B cell (primary cell): ENCODE measurements around the gene FOXS1. TPM values are rescaled to one million over a fixed set of nuclear protein-coding genes. Genes with fewer than 3 reads are reported as not detected.

ENCODE experiments used
- ATAC-seq: fragments of 200-7000 bp; cut with Tn5 transposase; one replicate; pipeline ENCODE4 v1.10.0; 2021; ENCODE audit warnings: low read depth, mild to moderate bottlenecking, moderate number of reproducible peaks, moderate library complexity
- CTCF ChIA-PET: fragments of 350-600 bp; sonication (Branson Sonifier 250); formaldehyde crosslinking; loops from one replicate; lab custom pipeline; 2021; ENCODE audit warnings: antibody characterized with exemption, inconsistent platforms; lab: Charles Lee
- POLR2A ChIA-PET: fragments of 350-600 bp; sonication (Branson Sonifier 250); formaldehyde crosslinking; loops from one replicate; lab custom pipeline; 2021; ENCODE audit warnings: antibody characterized with exemption; lab: Charles Lee
- DNase-seq: peaks from one replicate; pipeline ENCODE4 v3.0.0; 2013
- H2AFZ ChIP-seq: 2 replicates; pipeline ENCODE4 v1.6.1; 2012; ENCODE audit warnings: mild to moderate bottlenecking, low read depth, low read length; ENCODE audit not compliant: insufficient read depth, poor library complexity, severe bottlenecking
- H3K27ac ChIP-seq, 2 donors: 1 replicate in 1 of 2; 2 replicates in 1 of 2; pipeline ENCODE4 v1.5.1; 2012 to 2013; ENCODE audit warnings: low read length in 2 of 2, mild to moderate bottlenecking in 2 of 2, moderate library complexity in 1 of 2
- H3K27me3 ChIP-seq, 4 experiments: fragments of 200-600 bp in 1 of 4; sonication (generic) in 1 of 4; replicated peaks in 1 of 4; 1 replicate in 2 of 4; 2 replicates in 2 of 4; pipeline versions ENCODE4 v1.6.1 to v1.7.0; 2013 to 2016; ENCODE audit warnings: low read length in 3 of 4, mild to moderate bottlenecking in 2 of 4, mixed read lengths in 1 of 4, moderate library complexity in 1 of 4; ENCODE audit not compliant: insufficient read depth in 4 of 4, control insufficient read depth in 3 of 4; ENCODE audit errors: control extremely low read depth in 1 of 4
- H3K36me3 ChIP-seq, 2 experiments: replicated peaks in 1 of 2; 1 replicate in 1 of 2; 2 replicates in 1 of 2; pipeline versions ENCODE4 v1.6.1 to v1.7.1; 2013; ENCODE audit warnings: low read length in 1 of 2; ENCODE audit not compliant: insufficient read depth in 2 of 2, control insufficient read depth in 1 of 2; ENCODE audit errors: control extremely low read depth in 1 of 2, extremely low read depth in 1 of 2
- H3K4me1 ChIP-seq, 2 donors: fragments of 200-600 bp in 1 of 2; sonication (generic) in 1 of 2; 1 replicate in 1 of 2; 2 replicates in 1 of 2; pipeline versions ENCODE4 v1.5.1 to v1.6.1; 2013 to 2017; ENCODE audit warnings: low read length in 2 of 2; ENCODE audit not compliant: control insufficient read depth in 2 of 2, insufficient read depth in 2 of 2
- H3K4me2 ChIP-seq: replicated peaks from 2 replicates; pipeline ENCODE3; 2012; ENCODE audit warnings: mild to moderate bottlenecking, low read depth, low read length; ENCODE audit not compliant: poor library complexity, severe bottlenecking
- H3K4me3 ChIP-seq, 5 experiments: fragments of 200-600 bp in 1 of 5; sonication (generic) in 1 of 5; 1 replicate in 3 of 5; 2 replicates in 2 of 5; pipeline versions ENCODE4 v1.5.1 to v1.7.0; 2011 to 2016; ENCODE audit warnings: low read length in 4 of 5, mild to moderate bottlenecking in 4 of 5, low read depth in 2 of 5, control low read depth in 1 of 5, moderate library complexity in 1 of 5; ENCODE audit not compliant: insufficient read depth in 1 of 5; ENCODE audit errors: control extremely low read depth in 1 of 5, extremely low read depth in 1 of 5
- H3K79me2 ChIP-seq: fragments of 200-600 bp; sonication (generic); one replicate; pipeline ENCODE4 v1.6.0; 2016; ENCODE audit warnings: low read length; ENCODE audit not compliant: control insufficient read depth, insufficient read depth
- H3K9ac ChIP-seq: fragments of 200-600 bp; sonication (generic); 2 replicates; pipeline ENCODE4 v1.6.1; 2017; ENCODE audit warnings: mild to moderate bottlenecking, low read length, moderate library complexity
- H3K9me3 ChIP-seq, 3 donors: one replicate each; pipeline versions ENCODE4 v1.6.1 to v1.7.1; 2013; ENCODE audit warnings: low read length in 2 of 3; ENCODE audit not compliant: control insufficient read depth in 2 of 3, insufficient read depth in 1 of 3; ENCODE audit errors: control extremely low read depth in 1 of 3
- H4K20me1 ChIP-seq: 2 replicates; pipeline ENCODE4 v1.6.0; 2012; ENCODE audit warnings: mild to moderate bottlenecking, low read length; ENCODE audit not compliant: insufficient read depth, control insufficient read depth, poor library complexity, severe bottlenecking
- H3K27ac Mint-ChIP-seq: one replicate; pipeline ENCODE4 v1.8.0; 2021; ENCODE audit warnings: mixed read lengths
- H3K27me3 Mint-ChIP-seq: one replicate; pipeline ENCODE4 v1.8.0; 2021; ENCODE audit warnings: mixed read lengths
- H3K4me1 Mint-ChIP-seq: one replicate; pipeline ENCODE4 v1.8.0; 2021; ENCODE audit warnings: mixed read lengths
- H3K4me3 Mint-ChIP-seq: one replicate; pipeline ENCODE4 v1.8.0; 2021; ENCODE audit warnings: mixed read lengths
- H3K9me3 Mint-ChIP-seq: one replicate; pipeline ENCODE4 v1.8.0; 2022; ENCODE audit warnings: mixed read lengths; ENCODE audit not compliant: insufficient read depth
- CTCF ChIP-seq: fragments of 200-600 bp; IDR thresholded peaks from one replicate; pipeline ENCODE4 v1.8.0; 2022; ENCODE audit warnings: antibody characterized with exemption, mild to moderate bottlenecking
- EZH2 ChIP-seq: IDR thresholded peaks from 2 replicates; pipeline ENCODE4 v1.6.1; 2012; ENCODE audit warnings: borderline replicate concordance, low read depth, mild to moderate bottlenecking, moderate library complexity, low read length; ENCODE audit not compliant: insufficient read depth, poor library complexity, severe bottlenecking
- WGBS: methylation state at CpG from one replicate; pipeline ENCODE4 v1.1.5; 2013; ENCODE audit warnings: missing lambda C conversion rate; ENCODE audit not compliant: insufficient coverage; 5-methylcytosine and 5-hydroxymethylcytosine counted together
- intact Hi-C: fragments of 100-400 bp; cut with micrococcal nuclease; formaldehyde crosslinking; loops from one replicate; pipeline ENCODE4 v1.10.0; 2022
- polyA plus RNA-seq: library from polyadenylated mRNA; depleted of rRNA; stranded (reverse); fragments of >200 nt; gene quantifications from 2 replicates; pipeline ENCODE4 v1.2.3, GENCODE V29; 2012
- total RNA-seq, 2 donors: library from RNA; stranded (reverse); fragments of 120-200 nt in 1 of 2; gene quantifications; 1 replicate in 1 of 2; 2 replicates in 1 of 2; pipeline versions ENCODE4 v1.2.3 to v1.2.4, GENCODE V29; 2013 to 2022

Gene FOXS1
- total and polyA plus RNA-seq, 2 donors (not counting 1 experiment from before 2014, with no cell fraction given) = not detected

GRCh38 chr20:31835977-31836852 lies 9.2 kb downstream of the FOXS1 start:
- H3K4me1 Mint-ChIP-seq = peaks cover 10% of the 10 kb centered on the region
- POLR2A ChIA-PET = no interaction called here

More at GRCh38 chr20:31835977-31836852, 9.2 kb downstream of the FOXS1 start:
- DNase-seq (no peak), ATAC-seq (peak; percentile 76)
- CTCF ChIA-PET = interaction anchor here (1.3 to 2.6 kb wide), 4 partner anchors 11 to 195 kb away, joined by 4 to 13 read pairs (median 6); no protein-coding TSS in a partner anchor
- intact Hi-C loops = no loop called here
- Histone ChIP-seq H3K4me1 (peaks cover 8 to 13% of the 10 kb centered on the region in 2 donors), H3K36me3 (no peaks in the 10 kb centered on the region), H3K79me2 (no peaks in the 10 kb centered on the region), H3K9me3 (no peaks in the 10 kb centered on the region), H3K9ac (no peak overlapping the region), H3K4me2 (peak overlapping the region; percentile 3), H3K4me3 (no peak overlapping the region), H3K27ac (no peak overlapping the region), H2AFZ (no peak overlapping the region), H3K27me3 (peaks cover 0 to 3% (median 0%) of the 10 kb centered on the region in 4 experiments), H4K20me1 (no peaks in the 10 kb centered on the region)
- H3K4me3 Mint-ChIP-seq = no peak overlapping the region
- WGBS = 4% methylated on average over 6 of the region's 14 CpGs
- no peaks in the 10 kb centered on the region for H3K27me3 Mint-ChIP-seq
- H3K9me3 Mint-ChIP-seq = no peaks in the 10 kb centered on the region
- H3K27ac Mint-ChIP-seq = no peak overlapping the region
- TF ChIP-seq CTCF (no peak), EZH2 (no peak)
